Ovary (tissue), 3 donors: ENCODE data around the gene RBM15.

Experiments
- POLR2A ChIP-seq: fragments of 450-650 bp; IDR thresholded peaks from one replicate; pipeline ENCODE4 v1.6.1; 2017; ENCODE audit warnings: antibody characterized with exemption, mild to moderate bottlenecking, moderate library complexity
- TF ChIP-seq, protein P1 (sequence below), 3 donors: fragments of 450-650 bp in 2 of 3; fragments of 200-600 bp in 1 of 3; IDR thresholded peaks; one replicate each; pipeline versions ENCODE4 v1.5.1 to v1.8.0; 2016 to 2022; ENCODE audit warnings: antibody characterized with exemption in 3 of 3, mild to moderate bottlenecking in 1 of 3
- donor health status: DM: no; HTN: no; CAD: no.

DNA sequence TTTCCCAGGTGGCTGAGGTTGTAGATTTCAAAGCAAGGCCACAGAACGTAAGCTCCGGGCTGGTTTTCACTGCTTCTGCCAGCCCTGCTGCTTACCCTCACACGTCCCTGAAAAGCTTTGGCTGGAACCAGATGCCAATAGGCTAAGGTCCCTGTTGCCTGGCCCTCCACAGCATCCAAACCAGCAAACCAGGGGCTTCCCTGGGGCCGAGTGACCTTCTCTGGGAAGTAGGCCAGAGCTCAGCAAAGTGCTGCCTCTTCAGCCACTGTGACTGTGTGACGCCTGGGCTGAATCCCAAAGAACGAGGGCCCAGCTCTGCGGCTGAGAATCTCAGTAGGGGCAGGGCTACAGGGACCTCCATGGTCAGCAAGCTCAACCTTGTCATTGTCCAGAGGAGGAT, 28.9 kb upstream of the RBM15 start:
- TF ChIP-seq, protein P1, sequence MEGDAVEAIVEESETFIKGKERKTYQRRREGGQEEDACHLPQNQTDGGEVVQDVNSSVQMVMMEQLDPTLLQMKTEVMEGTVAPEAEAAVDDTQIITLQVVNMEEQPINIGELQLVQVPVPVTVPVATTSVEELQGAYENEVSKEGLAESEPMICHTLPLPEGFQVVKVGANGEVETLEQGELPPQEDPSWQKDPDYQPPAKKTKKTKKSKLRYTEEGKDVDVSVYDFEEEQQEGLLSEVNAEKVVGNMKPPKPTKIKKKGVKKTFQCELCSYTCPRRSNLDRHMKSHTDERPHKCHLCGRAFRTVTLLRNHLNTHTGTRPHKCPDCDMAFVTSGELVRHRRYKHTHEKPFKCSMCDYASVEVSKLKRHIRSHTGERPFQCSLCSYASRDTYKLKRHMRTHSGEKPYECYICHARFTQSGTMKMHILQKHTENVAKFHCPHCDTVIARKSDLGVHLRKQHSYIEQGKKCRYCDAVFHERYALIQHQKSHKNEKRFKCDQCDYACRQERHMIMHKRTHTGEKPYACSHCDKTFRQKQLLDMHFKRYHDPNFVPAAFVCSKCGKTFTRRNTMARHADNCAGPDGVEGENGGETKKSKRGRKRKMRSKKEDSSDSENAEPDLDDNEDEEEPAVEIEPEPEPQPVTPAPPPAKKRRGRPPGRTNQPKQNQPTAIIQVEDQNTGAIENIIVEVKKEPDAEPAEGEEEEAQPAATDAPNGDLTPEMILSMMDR (IDR thresholded peaks at IDR 0.05) = no peak
- no peak for TF ChIP-seq POLR2A
